SK-N-SH treated with all-trans-retinoic acid at 6 μM for 48 hours (cell line): Measurements from ENCODE around the gene PRSS21.

Experiments used
- ATAC-seq: fragments of 200-7000 bp; cut with Tn5 transposase; 3 replicates; pipeline ENCODE4 v1.9.1; 2020; ENCODE audit warnings: mild to moderate bottlenecking, moderate library complexity
- BACH2 ChIP-seq: fragments of 250-450 bp; sonication (Bioruptor Pico); IDR thresholded peaks from 2 replicates; pipeline ENCODE4 v1.9.0; 2021; ENCODE audit warnings: mild to moderate bottlenecking, borderline replicate concordance
- CREB5 ChIP-seq: fragments of 250-450 bp; sonication (Bioruptor Pico); IDR thresholded peaks from 2 replicates; pipeline ENCODE4 v1.5.1; 2020; ENCODE audit warnings: low read depth, mild to moderate bottlenecking, moderate library complexity
- CSRNP3 ChIP-seq: fragments of 250-450 bp; sonication (Bioruptor Pico); IDR thresholded peaks from 2 replicates; pipeline ENCODE4 v1.5.1; 2021; ENCODE audit warnings: mild to moderate bottlenecking, moderate library complexity
- GLIS3 ChIP-seq: fragments of 250-450 bp; sonication (Bioruptor Pico); IDR thresholded peaks from 2 replicates; pipeline ENCODE4 v1.5.0; 2020; ENCODE audit warnings: mild to moderate bottlenecking, moderate library complexity
- ISL1 ChIP-seq: fragments of 250-450 bp; sonication (Bioruptor Pico); IDR thresholded peaks from 2 replicates; pipeline ENCODE4 v2.1.2; 2022; ENCODE audit warnings: mild to moderate bottlenecking, moderate library complexity
- PATZ1 ChIP-seq: fragments of 250-450 bp; sonication (Bioruptor Pico); IDR thresholded peaks from 2 replicates; pipeline ENCODE4 v1.8.0; 2020; ENCODE audit warnings: mild to moderate bottlenecking, moderate library complexity, borderline replicate concordance
- PPARA ChIP-seq: fragments of 250-450 bp; sonication (Bioruptor Pico); IDR thresholded peaks from 2 replicates; pipeline ENCODE4 v1.5.0; 2020; ENCODE audit warnings: mild to moderate bottlenecking, borderline replicate concordance
- RARB ChIP-seq: fragments of 250-450 bp; sonication (Bioruptor Pico); IDR thresholded peaks from 2 replicates; pipeline ENCODE4 v1.8.0; 2021; ENCODE audit warnings: mild to moderate bottlenecking, moderate library complexity
- TCF4 ChIP-seq: fragments of 250-450 bp; sonication (Bioruptor Pico); IDR thresholded peaks from 2 replicates; pipeline ENCODE4 v1.8.0; 2021; ENCODE audit warnings: mild to moderate bottlenecking, moderate library complexity, borderline replicate concordance
- TOX ChIP-seq: fragments of 250-450 bp; sonication (Bioruptor Pico); IDR thresholded peaks from 2 replicates; pipeline ENCODE4 v1.8.0; 2021; ENCODE audit warnings: mild to moderate bottlenecking, moderate library complexity, borderline replicate concordance
- ZC3H10 ChIP-seq: fragments of 250-450 bp; sonication (Bioruptor Pico); IDR thresholded peaks from 2 replicates; pipeline ENCODE4 v1.5.1; 2021; ENCODE audit warnings: mild to moderate bottlenecking, moderate library complexity
- ZFP3 ChIP-seq: fragments of 250-450 bp; sonication (Bioruptor Pico); IDR thresholded peaks from 2 replicates; pipeline ENCODE4 v1.5.0; 2020; ENCODE audit warnings: mild to moderate bottlenecking, moderate library complexity
- ZFP30 ChIP-seq: fragments of 450-650 bp; formaldehyde crosslinking; IDR thresholded peaks from 2 replicates; pipeline ENCODE4 v1.5.0; 2022; ENCODE audit warnings: mild to moderate bottlenecking, moderate library complexity
- ZNF565 ChIP-seq: fragments of 450-650 bp; formaldehyde crosslinking; conservative IDR thresholded peaks from 2 replicates; pipeline ENCODE4 v1.5.0; 2020; ENCODE audit warnings: low read depth, mild to moderate bottlenecking, moderate library complexity
- ZNF70 ChIP-seq: fragments of 450-650 bp; formaldehyde crosslinking; IDR thresholded peaks from 2 replicates; pipeline ENCODE4 v1.5.0; 2020; ENCODE audit warnings: mild to moderate bottlenecking, moderate library complexity
- ZNF8 ChIP-seq: fragments of 450-650 bp; formaldehyde crosslinking; IDR thresholded peaks from 2 replicates; pipeline ENCODE4 v1.5.0; 2020; ENCODE audit warnings: mild to moderate bottlenecking, moderate library complexity
- TF ChIP-seq, protein P1 (sequence below): fragments of 250-450 bp; sonication (Bioruptor Pico); IDR thresholded peaks from 2 replicates; pipeline ENCODE4 v1.5.0; 2020; ENCODE audit warnings: mild to moderate bottlenecking, moderate library complexity
- TF ChIP-seq, protein P2 (sequence below): fragments of 250-450 bp; sonication (Bioruptor Pico); IDR thresholded peaks from 2 replicates; pipeline ENCODE4 v1.8.0; 2021; ENCODE audit warnings: low read depth, mild to moderate bottlenecking, moderate library complexity, borderline replicate concordance

PRSS21 gene

DNA sequence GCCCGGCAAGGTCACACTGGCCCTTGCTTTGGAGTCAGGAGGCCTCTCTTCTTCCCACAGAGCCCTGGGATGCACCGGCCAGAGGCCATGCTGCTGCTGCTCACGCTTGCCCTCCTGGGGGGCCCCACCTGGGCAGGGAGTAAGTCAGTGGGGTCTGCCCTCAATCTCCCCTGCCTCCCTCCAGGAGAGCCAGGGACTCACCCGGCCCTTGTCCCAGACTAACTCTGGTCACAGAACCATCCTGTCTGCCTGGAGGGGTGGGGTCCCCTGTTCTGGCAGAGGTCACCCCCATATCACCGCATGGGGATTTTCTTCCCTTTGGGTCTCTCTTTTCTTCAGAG is 13.3 kb downstream of the PRSS21 start:
- no peak for ATAC-seq
- no peak for TF ChIP-seq ZFP3 (CRISPR knock-in tag)

DNA sequence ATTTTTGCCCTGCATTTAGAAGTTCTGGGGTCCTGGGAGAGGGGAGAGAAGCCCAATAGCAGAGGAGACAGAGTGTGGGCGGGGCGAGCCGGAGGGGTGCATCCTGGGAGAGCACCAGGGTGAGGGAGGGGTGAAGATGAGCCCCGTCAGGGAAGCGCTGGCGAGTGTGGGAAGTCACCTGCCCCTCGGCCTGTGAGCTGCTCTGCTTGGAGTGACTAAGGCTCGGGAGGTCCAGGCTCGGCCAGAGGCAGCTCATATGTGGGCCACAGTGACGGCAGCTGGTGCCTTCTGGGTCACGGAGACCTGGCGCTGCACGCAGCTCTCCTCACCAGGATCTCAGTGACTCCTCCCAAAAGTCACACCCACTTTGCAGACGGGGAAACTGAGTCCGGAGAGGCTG is 14.2 kb downstream of the PRSS21 start:
- ATAC-seq: no peak
- TF ChIP-seq TOX (CRISPR knock-in tag) (no peak), TCF4 (CRISPR knock-in tag) (no peak), GLIS3 (CRISPR knock-in tag) (no peak), ZNF565 (CRISPR knock-in tag) (no peak), PATZ1 (CRISPR knock-in tag) (no peak), RARB (no peak), ZNF70 (CRISPR knock-in tag) (no peak), CSRNP3 (CRISPR knock-in tag) (no peak), ISL1 (CRISPR knock-in tag) (no peak), BACH2 (CRISPR knock-in tag) (no peak), PPARA (CRISPR knock-in tag) (no peak), ZC3H10 (CRISPR knock-in tag) (no peak), ZFP3 (CRISPR knock-in tag) (no peak)
- TF ChIP-seq, protein P1, sequence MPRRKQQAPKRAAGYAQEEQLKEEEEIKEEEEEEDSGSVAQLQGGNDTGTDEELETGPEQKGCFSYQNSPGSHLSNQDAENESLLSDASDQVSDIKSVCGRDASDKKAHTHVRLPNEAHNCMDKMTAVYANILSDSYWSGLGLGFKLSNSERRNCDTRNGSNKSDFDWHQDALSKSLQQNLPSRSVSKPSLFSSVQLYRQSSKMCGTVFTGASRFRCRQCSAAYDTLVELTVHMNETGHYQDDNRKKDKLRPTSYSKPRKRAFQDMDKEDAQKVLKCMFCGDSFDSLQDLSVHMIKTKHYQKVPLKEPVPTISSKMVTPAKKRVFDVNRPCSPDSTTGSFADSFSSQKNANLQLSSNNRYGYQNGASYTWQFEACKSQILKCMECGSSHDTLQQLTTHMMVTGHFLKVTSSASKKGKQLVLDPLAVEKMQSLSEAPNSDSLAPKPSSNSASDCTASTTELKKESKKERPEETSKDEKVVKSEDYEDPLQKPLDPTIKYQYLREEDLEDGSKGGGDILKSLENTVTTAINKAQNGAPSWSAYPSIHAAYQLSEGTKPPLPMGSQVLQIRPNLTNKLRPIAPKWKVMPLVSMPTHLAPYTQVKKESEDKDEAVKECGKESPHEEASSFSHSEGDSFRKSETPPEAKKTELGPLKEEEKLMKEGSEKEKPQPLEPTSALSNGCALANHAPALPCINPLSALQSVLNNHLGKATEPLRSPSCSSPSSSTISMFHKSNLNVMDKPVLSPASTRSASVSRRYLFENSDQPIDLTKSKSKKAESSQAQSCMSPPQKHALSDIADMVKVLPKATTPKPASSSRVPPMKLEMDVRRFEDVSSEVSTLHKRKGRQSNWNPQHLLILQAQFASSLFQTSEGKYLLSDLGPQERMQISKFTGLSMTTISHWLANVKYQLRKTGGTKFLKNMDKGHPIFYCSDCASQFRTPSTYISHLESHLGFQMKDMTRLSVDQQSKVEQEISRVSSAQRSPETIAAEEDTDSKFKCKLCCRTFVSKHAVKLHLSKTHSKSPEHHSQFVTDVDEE (CRISPR knock-in tag): no peak
- TF ChIP-seq, protein P2, sequence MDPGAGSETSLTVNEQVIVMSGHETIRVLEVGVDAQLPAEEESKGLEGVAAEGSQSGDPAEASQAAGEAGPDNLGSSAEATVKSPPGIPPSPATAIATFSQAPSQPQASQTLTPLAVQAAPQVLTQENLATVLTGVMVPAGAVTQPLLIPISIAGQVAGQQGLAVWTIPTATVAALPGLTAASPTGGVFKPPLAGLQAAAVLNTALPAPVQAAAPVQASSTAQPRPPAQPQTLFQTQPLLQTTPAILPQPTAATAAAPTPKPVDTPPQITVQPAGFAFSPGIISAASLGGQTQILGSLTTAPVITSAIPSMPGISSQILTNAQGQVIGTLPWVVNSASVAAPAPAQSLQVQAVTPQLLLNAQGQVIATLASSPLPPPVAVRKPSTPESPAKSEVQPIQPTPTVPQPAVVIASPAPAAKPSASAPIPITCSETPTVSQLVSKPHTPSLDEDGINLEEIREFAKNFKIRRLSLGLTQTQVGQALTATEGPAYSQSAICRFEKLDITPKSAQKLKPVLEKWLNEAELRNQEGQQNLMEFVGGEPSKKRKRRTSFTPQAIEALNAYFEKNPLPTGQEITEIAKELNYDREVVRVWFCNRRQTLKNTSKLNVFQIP (CRISPR knock-in tag): no peak
- TF ChIP-seq, all 23 proteins: peak for 0

- no peak for ATAC-seq
- TF ChIP-seq ZNF8 (no peak), ZFP3 (CRISPR knock-in tag) (no peak), RARB (no peak), CSRNP3 (CRISPR knock-in tag) (no peak), TCF4 (CRISPR knock-in tag) (no peak), ZC3H10 (CRISPR knock-in tag) (no peak)
- TF ChIP-seq, protein P2 (CRISPR knock-in tag): no peak
These were observed 16.7 kb downstream of the PRSS21 start for GRCh38 chr16:2833776-2834175.

GRCh38 chr16:2834968-2835367 is 17.9 kb downstream of the PRSS21 start:
- ATAC-seq: no peak
- no peak for TF ChIP-seq CREB5
- TF ChIP-seq RARB: no peak
- TF ChIP-seq ZFP30 (CRISPR knock-in tag): no peak
- no peak for TF ChIP-seq PATZ1 (CRISPR knock-in tag)
- no peak for TF ChIP-seq ZNF565 (CRISPR knock-in tag)
- no peak for TF ChIP-seq ZNF70 (CRISPR knock-in tag)
- no peak for TF ChIP-seq CSRNP3 (CRISPR knock-in tag)
- TF ChIP-seq TCF4 (CRISPR knock-in tag): no peak
- TF ChIP-seq ZC3H10 (CRISPR knock-in tag): no peak
- TF ChIP-seq ZNF8: no peak
- TF ChIP-seq ZFP3 (CRISPR knock-in tag): no peak
